ENCODE data around the gene STK17B. TPM values are rescaled to one million over a fixed set of nuclear protein-coding genes. Genes with fewer than 3 reads are reported as not detected.
"Not testable (repeated sequence)": the region's sequence is repeated elsewhere in the genome, so short reads cannot be mapped to it uniquely, and the experiment has no call there.

STK17B gene
- total RNA-seq, 1 donor from 2014 or later = 44.2 TPM

GRCh38 chr2:196096264-196096663 is 75.1 kb downstream of the STK17B start:
- FAIRE-seq = no peak
- Histone ChIP-seq H3K4me3 (ENCODE audit: low read depth, low read length) (no peak overlapping the region), H3K27me3 (ENCODE audit: control insufficient read depth, insufficient read depth, low read length) (no peaks in the 10 kb centered on the region), H3K36me3 (ENCODE audit: control insufficient read depth, insufficient read depth, low read length) (no peaks in the 10 kb centered on the region)
- no peak for DNase-seq (ENCODE audit: low read depth)
- no peak for TF ChIP-seq CTCF (IDR thresholded peaks at IDR 0.05; ENCODE audit: insufficient read depth, low read length, severe bottlenecking)

GRCh38 chr2:196089448-196089847 is 81.9 kb downstream of the STK17B start:
- H3K4me3 ChIP-seq (ENCODE audit: low read depth, low read length); DNase-seq (ENCODE audit: low read depth); H3K27me3 ChIP-seq (ENCODE audit: control insufficient read depth, insufficient read depth, low read length); H3K36me3 ChIP-seq (ENCODE audit: control insufficient read depth, insufficient read depth, low read length); FAIRE-seq: not testable (repeated sequence)

GRCh38 chr2:196088203-196088602 is 83.2 kb downstream of the STK17B start:
- DNase-seq (ENCODE audit: low read depth) = peak; percentile 92
- no peak for TF ChIP-seq CTCF (IDR thresholded peaks at IDR 0.05; ENCODE audit: insufficient read depth, low read length, severe bottlenecking)
- no peak for FAIRE-seq
- H3K4me3 ChIP-seq (ENCODE audit: low read depth, low read length) = no peak overlapping the region
- no peaks in the 10 kb centered on the region for H3K27me3 ChIP-seq (ENCODE audit: control insufficient read depth, insufficient read depth, low read length)
- no peaks in the 10 kb centered on the region for H3K36me3 ChIP-seq (ENCODE audit: control insufficient read depth, insufficient read depth, low read length)

- Histone ChIP-seq H3K27me3 (ENCODE audit: control insufficient read depth, insufficient read depth, low read length) (no peaks in the 10 kb centered on the region), H3K4me3 (ENCODE audit: low read depth, low read length) (no peak overlapping the region), H3K36me3 (ENCODE audit: control insufficient read depth, insufficient read depth, low read length) (no peaks in the 10 kb centered on the region)
- no peak for FAIRE-seq
- DNase-seq (ENCODE audit: low read depth) = no peak
- no peak for TF ChIP-seq CTCF (IDR thresholded peaks at IDR 0.05; ENCODE audit: insufficient read depth, low read length, severe bottlenecking)
Measured at GRCh38 chr2:196086517-196087368, 84.6 kb downstream of the STK17B start.

GRCh38 chr2:196083601-196084000 is 87.8 kb downstream of the STK17B start:
- no peak for DNase-seq (ENCODE audit: low read depth)
- Histone ChIP-seq H3K4me3 (ENCODE audit: low read depth, low read length) (no peak overlapping the region), H3K36me3 (ENCODE audit: control insufficient read depth, insufficient read depth, low read length) (no peaks in the 10 kb centered on the region), H3K27me3 (ENCODE audit: control insufficient read depth, insufficient read depth, low read length) (no peaks in the 10 kb centered on the region)
- no peak for FAIRE-seq
- no peak for TF ChIP-seq CTCF (IDR thresholded peaks at IDR 0.05; ENCODE audit: insufficient read depth, low read length, severe bottlenecking)

Other genes with a start within 250 kb of the STK17B start
- gene DNAH7, start 102.7 kb downstream of the STK17B start, total RNA-seq = under 0.01 and 0.26 TPM in 2 replicates